ENCODE data around the gene OR52B2.

GRCh38 chr11:6191742-6192141 is 21.6 kb upstream of the OR52B2 start:
- TF ChIP-seq CTCF (IDR thresholded peaks at IDR 0.05 in 4 of 5, conservative IDR thresholded peaks at IDR 0.05 in 1 of 5) (no peak), POLR2A (IDR thresholded peaks at IDR 0.05) (no peak)
